Sigmoid colon (tissue), 3 donors: ENCODE data around the gene MEI1.

Source experiments
- POLR2A ChIP-seq, 2 donors: fragments of 450-650 bp; IDR thresholded peaks; one replicate each; pipeline ENCODE4 v1.6.1; 2016; ENCODE audit warnings: antibody characterized with exemption in 2 of 2, mild to moderate bottlenecking in 2 of 2, moderate library complexity in 2 of 2
- TF ChIP-seq, protein P1 (sequence below), 4 experiments: fragments of 450-650 bp in 3 of 4; fragments of 200-600 bp in 1 of 4; IDR thresholded peaks; one replicate each; pipeline ENCODE4 v1.5.1; 2016 to 2019; ENCODE audit warnings: antibody characterized with exemption in 4 of 4, mild to moderate bottlenecking in 3 of 4, moderate library complexity in 2 of 4

DNA sequence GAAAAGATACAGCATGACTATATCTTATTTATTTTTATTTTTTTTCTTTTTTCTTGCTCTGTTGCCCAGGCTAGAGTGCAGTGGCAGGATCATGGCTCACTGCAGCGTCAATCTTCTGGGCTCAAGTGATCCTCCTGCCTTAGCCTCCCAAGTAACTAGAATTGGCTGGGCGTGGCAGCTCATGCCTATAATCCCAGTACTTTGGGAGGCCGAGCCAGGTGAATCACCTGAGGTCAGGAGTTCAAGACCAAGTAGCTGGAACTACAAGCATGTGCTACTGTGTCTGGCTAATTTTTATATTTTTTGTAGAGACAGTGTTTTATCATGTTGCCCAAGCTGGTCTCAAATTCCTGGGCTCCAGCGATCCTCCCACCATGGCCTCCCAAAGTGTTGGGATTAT is 72.9 kb downstream of the MEI1 start:
- TF ChIP-seq, protein P1, sequence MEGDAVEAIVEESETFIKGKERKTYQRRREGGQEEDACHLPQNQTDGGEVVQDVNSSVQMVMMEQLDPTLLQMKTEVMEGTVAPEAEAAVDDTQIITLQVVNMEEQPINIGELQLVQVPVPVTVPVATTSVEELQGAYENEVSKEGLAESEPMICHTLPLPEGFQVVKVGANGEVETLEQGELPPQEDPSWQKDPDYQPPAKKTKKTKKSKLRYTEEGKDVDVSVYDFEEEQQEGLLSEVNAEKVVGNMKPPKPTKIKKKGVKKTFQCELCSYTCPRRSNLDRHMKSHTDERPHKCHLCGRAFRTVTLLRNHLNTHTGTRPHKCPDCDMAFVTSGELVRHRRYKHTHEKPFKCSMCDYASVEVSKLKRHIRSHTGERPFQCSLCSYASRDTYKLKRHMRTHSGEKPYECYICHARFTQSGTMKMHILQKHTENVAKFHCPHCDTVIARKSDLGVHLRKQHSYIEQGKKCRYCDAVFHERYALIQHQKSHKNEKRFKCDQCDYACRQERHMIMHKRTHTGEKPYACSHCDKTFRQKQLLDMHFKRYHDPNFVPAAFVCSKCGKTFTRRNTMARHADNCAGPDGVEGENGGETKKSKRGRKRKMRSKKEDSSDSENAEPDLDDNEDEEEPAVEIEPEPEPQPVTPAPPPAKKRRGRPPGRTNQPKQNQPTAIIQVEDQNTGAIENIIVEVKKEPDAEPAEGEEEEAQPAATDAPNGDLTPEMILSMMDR (IDR thresholded peaks at IDR 0.05), result no peak
- no peak for TF ChIP-seq POLR2A (IDR thresholded peaks at IDR 0.05)
